ENCODE results near the gene STMN3. TPM values are rescaled to one million over a fixed set of nuclear protein-coding genes. Genes with fewer than 3 reads are reported as not detected.

The STMN3 gene
- total RNA-seq, 6 donors from 2014 or later = 2.1 to 16.5 (median 9.1) TPM

GRCh38 chr20:63689046-63690002, 36.1 kb upstream of the STMN3 start:
- Histone ChIP-seq H3K27ac (peak overlapping the region; percentile 90 to 96 (median 91)), H3K36me3 (peaks cover 0 to 17% (median under 1%) of the 10 kb centered on the region in 4 donors), H3K27me3 (no peaks in the 10 kb centered on the region), H3K4me1 (peaks cover 51 to 63% (median 56%) of the 10 kb centered on the region in 4 donors), H3K9me3 (no peaks in the 10 kb centered on the region), H3K4me3 (no peak overlapping the region)
- ATAC-seq (ENCODE audit: low FRiP score in 2 of 2) (no peak), DNase-seq (peak in 1 of 2 donors; percentile 89)
- WGBS, 2 donors = 95 to 96% methylated on average over 9 to 44 of the region's 44 CpGs
- no peak for TF ChIP-seq POLR2A (IDR thresholded peaks at IDR 0.05)
- TF ChIP-seq EP300 (IDR thresholded peaks at IDR 0.05) = no peak
- TF ChIP-seq CTCF (IDR thresholded peaks at IDR 0.05) = no peak
- TF ChIP-seq POLR2AphosphoS5 (IDR thresholded peaks at IDR 0.05) = no peak

- Histone ChIP-seq H3K36me3 (peaks cover 0 to 9% (median 0%) of the 10 kb centered on the region in 4 donors), H3K4me1 (peaks cover 51 to 63% (median 56%) of the 10 kb centered on the region in 4 donors), H3K27ac (peak overlapping the region; percentile 90 to 96 (median 91)), H3K4me3 (no peak overlapping the region), H3K9me3 (no peaks in the 10 kb centered on the region), H3K27me3 (no peaks in the 10 kb centered on the region)
- DNase-seq (peak in 1 of 2 donors; percentile 78), ATAC-seq (ENCODE audit: low FRiP score in 2 of 2) (no peak)
- TF ChIP-seq CTCF (IDR thresholded peaks at IDR 0.05) (no peak), EP300 (IDR thresholded peaks at IDR 0.05) (peak in 2 of 4 donors; percentile 14 to 34)
- 69 to 73% methylated on average over 13 to 29 of the region's 31 CpGs for WGBS, 2 donors
Measured at GRCh38 chr20:63688228-63689045, 35.2 kb upstream of the STMN3 start.

- no peaks in the 10 kb centered on the region for H3K27me3 ChIP-seq
- peaks cover 0 to 9% (median 0%) of the 10 kb centered on the region in 4 donors for H3K36me3 ChIP-seq
- H3K27ac ChIP-seq = peak overlapping the region; percentile 90 to 96 (median 91)
- peaks cover 49 to 57% (median 53%) of the 10 kb centered on the region in 4 donors for H3K4me1 ChIP-seq
- WGBS, 2 donors = 92% methylated on average over 26 of the region's 29 CpGs; no CpG with 5 or more reads in 1 of the 2 donors
- no peaks in the 10 kb centered on the region for H3K9me3 ChIP-seq
- H3K4me3 ChIP-seq = peak overlapping the region in 1 of 4 donors; percentile 21
- TF ChIP-seq EP300 (IDR thresholded peaks at IDR 0.05) = no peak
- DNase-seq (peak in 1 of 2 donors; percentile 86), ATAC-seq (ENCODE audit: low FRiP score in 2 of 2) (no peak)
Measured at GRCh38 chr20:63687419-63688178, 34.4 kb upstream of the STMN3 start.

GRCh38 chr20:63686492-63687321, 33.5 kb upstream of the STMN3 start:
- peak overlapping the region in 1 of 4 donors; percentile 21 for H3K4me3 ChIP-seq
- TF ChIP-seq POLR2AphosphoS5 (IDR thresholded peaks at IDR 0.05) (peak; percentile 88 to 92), EP300 (IDR thresholded peaks at IDR 0.05) (peak; percentile 92 to 97 (median 95)), CTCF (IDR thresholded peaks at IDR 0.05) (peak in 2 of 6 experiments; percentile 4 to 29), POLR2A (IDR thresholded peaks at IDR 0.05) (peak in 1 of 4 donors; percentile 50)
- H3K27ac ChIP-seq = peak overlapping the region; percentile 90 to 96 (median 91)
- H3K9me3 ChIP-seq = no peaks in the 10 kb centered on the region
- DNase-seq (peak; percentile 80 to 91), ATAC-seq (ENCODE audit: low FRiP score in 2 of 2) (peak; percentile 74 to 80)
- H3K36me3 ChIP-seq = peaks cover 0 to 8% (median 0%) of the 10 kb centered on the region in 4 donors
- H3K4me1 ChIP-seq = peaks cover 46 to 59% (median 48%) of the 10 kb centered on the region in 4 donors
- WGBS, 2 donors = 34% methylated on average over 31 of the region's 45 CpGs; no CpG with 5 or more reads in 1 of the 2 donors
- no peaks in the 10 kb centered on the region for H3K27me3 ChIP-seq
